NCI-H1092 (cell line): ENCODE measurements around the gene USP31.
A peak's percentile ranks its signal among the peaks of the same experiment; 100 is the strongest.

Experiments
- DNase-seq: peaks from one replicate; lab custom pipeline; 2025; lab: John Stamatoyannopoulos, UW

USP31 gene, protein sequence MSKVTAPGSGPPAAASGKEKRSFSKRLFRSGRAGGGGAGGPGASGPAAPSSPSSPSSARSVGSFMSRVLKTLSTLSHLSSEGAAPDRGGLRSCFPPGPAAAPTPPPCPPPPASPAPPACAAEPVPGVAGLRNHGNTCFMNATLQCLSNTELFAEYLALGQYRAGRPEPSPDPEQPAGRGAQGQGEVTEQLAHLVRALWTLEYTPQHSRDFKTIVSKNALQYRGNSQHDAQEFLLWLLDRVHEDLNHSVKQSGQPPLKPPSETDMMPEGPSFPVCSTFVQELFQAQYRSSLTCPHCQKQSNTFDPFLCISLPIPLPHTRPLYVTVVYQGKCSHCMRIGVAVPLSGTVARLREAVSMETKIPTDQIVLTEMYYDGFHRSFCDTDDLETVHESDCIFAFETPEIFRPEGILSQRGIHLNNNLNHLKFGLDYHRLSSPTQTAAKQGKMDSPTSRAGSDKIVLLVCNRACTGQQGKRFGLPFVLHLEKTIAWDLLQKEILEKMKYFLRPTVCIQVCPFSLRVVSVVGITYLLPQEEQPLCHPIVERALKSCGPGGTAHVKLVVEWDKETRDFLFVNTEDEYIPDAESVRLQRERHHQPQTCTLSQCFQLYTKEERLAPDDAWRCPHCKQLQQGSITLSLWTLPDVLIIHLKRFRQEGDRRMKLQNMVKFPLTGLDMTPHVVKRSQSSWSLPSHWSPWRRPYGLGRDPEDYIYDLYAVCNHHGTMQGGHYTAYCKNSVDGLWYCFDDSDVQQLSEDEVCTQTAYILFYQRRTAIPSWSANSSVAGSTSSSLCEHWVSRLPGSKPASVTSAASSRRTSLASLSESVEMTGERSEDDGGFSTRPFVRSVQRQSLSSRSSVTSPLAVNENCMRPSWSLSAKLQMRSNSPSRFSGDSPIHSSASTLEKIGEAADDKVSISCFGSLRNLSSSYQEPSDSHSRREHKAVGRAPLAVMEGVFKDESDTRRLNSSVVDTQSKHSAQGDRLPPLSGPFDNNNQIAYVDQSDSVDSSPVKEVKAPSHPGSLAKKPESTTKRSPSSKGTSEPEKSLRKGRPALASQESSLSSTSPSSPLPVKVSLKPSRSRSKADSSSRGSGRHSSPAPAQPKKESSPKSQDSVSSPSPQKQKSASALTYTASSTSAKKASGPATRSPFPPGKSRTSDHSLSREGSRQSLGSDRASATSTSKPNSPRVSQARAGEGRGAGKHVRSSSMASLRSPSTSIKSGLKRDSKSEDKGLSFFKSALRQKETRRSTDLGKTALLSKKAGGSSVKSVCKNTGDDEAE (N-terminal part only)

DNA sequence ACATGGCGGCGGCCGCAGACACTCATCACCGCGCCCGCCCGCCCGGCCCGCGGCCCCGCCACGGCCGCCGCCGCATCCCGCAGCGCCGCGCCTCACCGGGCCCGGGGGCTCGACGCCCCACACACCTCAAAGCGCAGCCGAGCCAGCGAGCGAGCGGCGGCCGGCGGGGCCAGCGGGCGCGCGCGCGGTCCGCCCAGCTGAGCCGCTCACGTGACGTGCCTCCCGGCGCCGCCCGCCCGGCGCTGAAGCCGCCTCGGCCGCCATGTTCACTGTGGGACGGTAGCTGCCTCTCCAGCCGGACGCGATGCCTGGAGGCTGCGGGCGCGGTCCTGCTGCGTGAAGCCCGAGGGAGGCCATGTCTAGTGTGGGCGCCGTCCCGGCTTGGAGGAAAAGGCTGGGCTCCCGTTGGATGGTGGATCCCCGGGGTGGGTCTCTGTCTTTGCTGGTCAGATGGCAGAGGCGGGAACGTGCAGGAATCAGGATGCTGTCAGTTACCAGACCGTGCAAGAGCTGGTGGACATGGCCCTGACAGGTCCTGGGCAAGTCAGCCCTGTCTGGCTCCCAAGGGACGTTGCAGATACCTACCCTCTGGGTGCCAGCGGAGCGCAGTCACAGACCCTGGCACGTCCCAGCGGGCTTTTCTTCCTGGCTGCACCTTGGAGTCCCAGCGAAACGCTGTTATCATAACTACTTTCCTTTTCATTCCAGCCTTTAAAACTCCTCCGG is at the start of gene USP31:
TSS of gene USP31 (minus strand) at position 186 of the 726 bp plus-strand sequence. CDS start at position 4, 182 bp downstream.
- peak; percentile 91 for DNase-seq

DNA sequence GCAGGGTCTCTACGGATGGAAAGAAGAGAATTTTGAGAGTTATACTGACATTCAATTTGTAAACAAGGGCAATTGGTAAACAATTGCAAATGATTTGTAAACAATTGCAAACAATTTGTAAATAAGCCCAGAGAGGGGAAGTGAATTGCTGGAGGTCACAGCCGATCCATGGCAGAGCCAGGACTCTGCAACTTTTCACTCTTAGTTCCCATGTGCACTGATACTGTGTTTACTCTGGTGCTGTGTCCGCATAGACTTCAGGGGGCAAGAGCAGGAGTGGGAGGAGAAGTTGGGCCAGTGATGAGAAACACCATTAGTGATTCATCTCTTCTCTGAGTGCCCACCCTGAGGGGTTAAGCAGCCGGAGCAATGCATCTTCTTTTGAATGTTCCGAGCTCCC is 47.3 kb upstream of the USP31 start:
- DNase-seq = no peak

DNA sequence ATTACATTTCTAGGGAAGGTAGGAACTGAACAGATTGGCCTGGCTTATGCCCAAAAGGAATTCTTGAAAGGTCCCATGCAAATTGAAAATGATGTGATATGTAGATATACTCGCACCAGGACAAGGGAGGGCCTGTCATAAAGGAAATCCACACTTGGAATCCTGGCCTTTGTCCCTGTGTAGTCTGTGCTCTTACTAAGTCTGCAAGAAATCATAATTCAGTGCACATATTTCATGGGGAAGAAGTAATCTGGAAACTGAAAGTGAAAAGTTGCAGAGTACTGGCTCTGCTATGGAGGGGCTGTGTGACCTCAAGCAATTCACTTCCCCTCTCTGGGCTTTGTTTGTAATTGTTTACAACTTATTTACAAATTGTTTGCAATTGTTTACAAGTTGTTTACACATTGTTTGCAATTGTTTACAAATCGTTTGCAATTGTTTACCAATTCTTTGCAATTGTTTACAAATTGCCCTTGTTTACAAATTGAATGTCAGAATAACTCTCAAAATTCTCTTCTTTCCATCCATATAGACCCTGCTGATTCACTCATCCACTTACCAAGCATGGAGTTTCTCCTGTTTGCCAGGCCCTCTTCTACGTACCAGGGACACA is 46.2 kb upstream of the USP31 start:
- DNase-seq = no peak

DNA sequence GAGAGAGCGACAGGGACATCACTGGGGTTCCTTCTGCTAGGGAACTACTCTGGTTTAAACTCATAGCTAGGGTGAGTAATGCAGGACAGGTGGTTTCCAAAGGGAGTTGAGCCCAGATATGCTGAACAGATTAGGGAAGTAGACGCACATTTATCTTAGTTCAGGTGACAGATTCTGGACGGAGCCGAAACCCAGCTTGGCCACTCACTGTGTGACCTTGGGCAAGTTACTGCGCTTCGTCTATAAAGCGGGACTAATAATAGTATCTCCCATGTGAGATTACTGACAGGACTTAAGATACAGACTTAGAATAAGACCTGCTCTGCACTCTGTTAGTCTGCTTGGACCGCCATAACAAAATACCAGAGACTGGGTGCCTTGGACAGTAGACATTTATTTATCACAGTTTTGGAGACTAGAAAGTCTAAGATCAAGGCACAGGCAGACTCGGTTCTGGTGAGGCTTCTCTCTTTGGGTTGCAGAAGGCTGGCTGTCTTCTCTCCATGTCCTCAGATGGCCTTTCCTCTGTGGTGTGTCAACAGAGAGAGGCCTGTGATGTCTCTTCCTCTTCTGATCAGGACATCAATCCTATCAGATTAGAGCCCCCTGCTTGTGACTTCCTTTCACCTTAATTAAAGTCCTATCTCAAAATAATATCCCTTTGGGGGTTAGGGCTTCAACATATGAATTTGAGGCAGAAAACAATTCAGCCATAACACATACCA is 45.4 kb upstream of the USP31 start:
- DNase-seq = no peak

DNA sequence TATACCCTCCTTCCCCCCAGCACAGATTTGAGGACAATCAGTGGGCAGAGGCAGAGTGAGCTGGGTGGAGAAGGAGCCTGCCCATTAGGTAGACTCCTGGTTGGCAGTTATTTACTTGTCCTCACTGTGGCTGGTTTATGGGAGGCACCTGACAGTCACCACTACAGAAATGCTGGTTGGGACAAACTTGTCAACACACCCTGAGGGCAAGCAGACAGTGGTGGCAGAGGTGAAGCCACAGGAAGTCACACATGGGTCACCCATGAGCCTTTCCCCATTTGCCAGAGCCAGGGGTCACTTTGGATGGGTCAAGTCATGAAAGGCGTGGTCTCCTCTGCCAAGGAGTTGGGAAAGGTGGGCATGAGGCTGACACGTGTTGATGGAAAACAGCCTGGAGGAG is 39.7 kb upstream of the USP31 start:
- DNase-seq = no peak

DNA sequence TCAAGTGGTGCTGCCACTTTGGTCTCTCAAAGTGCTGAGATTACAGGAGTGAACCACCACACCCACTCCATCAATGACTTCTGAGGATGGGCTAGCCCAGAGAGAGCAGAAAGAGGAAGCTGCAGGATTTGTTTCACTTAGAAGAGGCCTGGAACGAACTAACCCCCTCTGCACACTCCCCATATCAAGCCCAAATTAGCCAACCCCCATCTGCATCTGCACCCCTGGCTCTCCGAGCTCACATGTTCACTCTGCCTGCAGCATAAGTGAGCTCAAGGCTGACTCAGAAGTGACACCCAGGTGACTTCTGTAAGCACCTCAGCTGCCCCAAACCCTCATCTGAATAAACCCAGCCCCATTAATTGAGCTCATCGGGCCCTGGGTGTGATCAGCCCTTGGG is 38.1 kb upstream of the USP31 start:
- no peak for DNase-seq

DNA sequence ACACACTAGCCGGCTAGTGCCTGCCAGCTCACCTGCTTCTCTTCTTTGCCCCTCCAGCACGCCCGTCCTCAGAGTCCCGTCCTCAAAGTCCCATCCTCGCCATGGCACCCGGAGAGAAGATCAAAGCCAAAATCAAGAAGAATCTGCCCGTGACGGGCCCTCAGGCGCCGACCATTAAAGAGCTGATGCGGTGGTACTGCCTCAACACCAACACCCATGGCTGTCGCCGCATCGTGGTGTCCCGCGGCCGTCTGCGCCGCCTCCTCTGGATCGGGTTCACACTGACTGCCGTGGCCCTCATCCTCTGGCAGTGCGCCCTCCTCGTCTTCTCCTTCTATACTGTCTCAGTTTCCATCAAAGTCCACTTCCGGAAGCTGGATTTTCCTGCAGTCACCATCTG is 36.9 kb upstream of the USP31 start:
- DNase-seq = no peak

DNA sequence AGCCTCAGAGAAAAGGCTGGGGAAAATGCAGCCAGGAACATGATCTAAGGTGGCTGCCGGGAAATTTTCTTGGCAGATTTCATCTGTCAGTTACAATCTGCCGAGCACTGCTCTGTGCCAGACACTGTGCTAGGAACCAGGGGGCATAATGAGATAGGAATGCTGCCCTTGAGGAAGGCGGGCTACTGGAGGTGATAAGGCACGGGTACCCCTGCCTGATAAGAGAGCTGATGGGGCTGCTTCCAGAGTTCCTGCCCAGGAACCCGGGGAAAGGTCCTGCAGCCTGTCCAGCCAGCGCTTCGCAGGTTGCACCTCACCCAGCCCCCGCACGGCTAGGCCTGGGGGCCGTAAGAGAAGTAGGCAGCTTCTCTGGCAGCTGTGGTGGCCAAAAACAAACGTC is 36.4 kb upstream of the USP31 start:
- DNase-seq = no peak

DNA sequence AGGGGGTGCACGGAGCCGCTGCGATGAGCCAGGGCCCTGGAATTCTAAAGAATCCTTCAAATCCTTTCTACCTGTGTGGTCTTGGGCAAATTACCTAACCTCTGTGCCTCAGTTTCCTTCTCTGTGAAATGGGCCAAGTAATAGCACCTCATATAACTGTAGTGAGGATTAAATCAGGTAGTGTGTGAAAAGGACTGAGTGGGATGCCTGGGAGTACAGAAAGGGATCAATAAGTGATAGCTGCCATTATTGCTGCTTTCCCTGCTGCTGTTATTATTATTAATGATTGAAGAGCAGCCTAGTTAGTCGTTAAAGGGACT is 34.3 kb upstream of the USP31 start:
- DNase-seq = no peak

DNA sequence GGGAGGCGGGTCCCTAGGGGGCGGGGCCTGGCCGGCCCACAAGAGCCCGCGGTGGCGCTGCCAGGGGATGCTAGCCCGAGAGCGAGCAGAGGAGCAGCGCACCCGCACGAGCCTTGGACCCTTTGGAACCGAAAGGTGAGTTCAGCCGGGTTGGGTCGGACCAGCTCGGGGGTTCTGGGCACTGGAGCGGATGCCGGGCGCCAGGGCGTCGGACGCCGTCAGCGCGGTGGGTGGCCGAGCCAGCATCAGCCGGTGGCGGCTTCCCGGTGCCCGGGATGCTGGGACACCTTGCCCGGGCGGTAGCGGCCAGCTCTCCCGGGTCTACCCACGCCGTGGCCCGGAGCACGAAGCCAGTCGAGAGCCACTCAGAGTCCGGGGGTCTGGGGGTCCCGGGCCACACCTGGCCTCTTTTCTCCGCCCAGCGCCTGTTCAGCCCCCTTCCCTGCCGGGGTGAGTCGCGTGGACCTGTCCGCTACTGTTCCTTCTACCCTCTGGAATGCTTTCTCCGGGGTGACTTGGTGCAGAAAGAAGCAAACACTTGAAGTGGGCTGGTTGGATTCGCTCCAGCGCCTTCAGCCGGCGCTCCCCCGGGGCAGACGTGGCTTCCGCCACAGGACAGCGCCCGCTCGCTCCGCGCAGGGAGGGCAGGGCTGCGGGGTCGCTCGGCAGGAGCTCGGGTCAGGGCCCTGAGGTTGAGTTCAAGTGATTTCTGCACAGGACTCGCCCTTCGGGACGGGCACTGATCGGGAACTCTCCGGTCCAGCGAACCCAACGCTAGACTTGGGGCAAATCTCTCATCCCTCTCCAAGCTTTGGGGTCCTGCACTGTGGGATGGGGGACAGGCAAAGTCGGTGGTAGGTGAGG is 33.7 kb upstream of the USP31 start, which contains the start of gene SCNN1G:
TSS of gene SCNN1G (plus strand) at position 67 of the 864 bp plus-strand sequence. CDS start 3,527 bp downstream, outside the sequence.
- no peak for DNase-seq

DNA sequence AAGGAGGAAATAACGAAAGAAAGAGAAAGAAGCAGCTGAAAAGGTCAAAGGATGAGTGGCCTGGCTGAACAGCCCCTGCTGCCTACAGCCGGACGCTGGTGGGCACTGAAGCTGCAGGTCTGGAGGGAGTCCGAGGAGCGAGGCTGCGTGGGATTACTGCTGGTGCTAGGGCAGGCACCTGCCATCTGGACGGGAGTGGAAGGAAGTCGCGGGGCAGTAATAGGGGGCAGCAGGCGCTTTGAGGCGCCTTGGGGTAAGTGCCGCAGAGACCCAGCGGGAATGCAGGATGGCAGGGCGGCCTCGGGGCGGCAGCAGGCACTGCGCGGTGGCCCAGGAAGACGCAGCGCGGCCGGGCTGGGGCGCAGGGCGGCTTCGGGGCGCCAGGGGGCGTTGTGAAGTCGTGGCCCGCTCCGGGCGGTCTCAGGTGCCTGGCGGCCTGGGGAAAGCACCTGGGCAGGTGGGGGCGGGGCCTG is 33.0 kb upstream of the USP31 start:
- DNase-seq = peak; percentile 65

DNA sequence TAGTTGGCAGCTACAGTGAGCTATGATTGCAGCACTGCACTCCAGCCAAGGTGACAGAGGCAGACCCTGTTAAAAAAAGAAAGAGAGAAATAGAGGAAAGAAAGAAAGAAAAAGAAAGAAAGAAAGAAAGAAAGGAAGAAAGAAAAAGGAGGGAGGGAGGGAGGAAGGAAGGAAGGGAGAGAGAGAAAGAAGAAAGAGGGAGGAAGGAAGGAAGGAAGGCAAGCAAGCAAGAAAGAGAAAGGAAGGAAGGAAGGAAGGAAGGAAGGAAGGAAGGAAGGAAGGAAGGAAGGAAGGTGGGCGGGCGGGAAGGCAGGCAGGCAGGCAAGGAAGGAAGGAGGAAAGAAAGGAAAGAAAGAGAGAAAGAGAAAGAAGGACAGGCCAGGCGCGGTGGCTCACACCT is 32.3 kb upstream of the USP31 start:
- DNase-seq = no peak

DNA sequence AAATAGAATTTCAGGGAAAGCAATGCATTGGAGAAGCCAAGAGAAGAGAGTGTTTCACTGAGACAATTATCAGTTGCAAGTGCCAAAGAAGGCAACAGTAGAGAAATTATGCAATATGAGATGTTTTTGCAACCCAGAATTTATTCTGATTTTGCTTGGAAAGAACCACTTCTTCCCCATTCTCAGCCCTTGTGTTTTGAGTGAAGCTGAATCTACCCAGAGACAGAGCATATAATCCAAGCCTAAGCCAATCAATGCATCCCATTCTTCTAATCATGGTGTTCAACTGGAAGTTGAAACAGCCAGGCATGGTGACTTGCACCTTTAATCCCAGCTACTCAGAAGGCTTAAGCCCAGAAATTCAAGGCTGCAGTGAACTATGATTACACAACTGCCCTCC is 26.4 kb upstream of the USP31 start:
- no peak for DNase-seq

DNA sequence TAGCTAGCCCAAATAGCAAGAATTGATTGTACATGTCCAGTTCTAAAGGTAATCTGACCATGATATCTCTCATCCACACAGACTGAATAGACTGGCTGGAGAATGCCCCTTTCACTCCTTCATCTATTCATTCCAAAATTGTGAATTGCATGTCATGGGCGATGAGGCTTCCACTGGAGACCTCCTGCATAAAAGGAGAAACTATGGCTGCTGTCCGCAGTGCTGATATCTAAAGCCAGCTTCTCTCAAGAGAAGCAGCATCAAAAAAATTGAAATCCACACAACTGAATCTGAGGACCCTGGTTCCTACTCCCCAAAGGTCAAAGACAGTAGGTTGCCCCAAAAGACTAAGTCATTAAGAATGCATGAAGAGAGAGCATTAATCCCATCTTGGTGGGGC is 25.4 kb upstream of the USP31 start:
- DNase-seq = no peak

DNA sequence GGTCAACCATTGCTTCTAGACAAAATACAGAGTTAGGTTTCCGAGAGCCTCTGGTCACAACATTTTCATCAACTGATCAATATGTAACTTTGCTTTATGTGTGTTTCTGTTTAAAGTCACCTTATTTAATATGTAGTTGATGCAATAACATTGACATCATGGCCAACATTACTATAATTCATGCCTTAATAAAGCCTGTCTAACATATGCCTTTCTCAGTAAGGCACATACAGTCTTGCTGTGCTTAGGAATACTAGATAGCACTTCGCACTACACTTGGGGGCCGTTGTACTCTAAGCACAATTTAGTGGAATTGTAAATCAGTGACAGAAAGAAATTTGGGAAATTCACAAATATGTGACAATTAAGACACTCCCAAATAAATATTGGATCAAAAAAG is 23.7 kb upstream of the USP31 start:
- DNase-seq = no peak

DNA sequence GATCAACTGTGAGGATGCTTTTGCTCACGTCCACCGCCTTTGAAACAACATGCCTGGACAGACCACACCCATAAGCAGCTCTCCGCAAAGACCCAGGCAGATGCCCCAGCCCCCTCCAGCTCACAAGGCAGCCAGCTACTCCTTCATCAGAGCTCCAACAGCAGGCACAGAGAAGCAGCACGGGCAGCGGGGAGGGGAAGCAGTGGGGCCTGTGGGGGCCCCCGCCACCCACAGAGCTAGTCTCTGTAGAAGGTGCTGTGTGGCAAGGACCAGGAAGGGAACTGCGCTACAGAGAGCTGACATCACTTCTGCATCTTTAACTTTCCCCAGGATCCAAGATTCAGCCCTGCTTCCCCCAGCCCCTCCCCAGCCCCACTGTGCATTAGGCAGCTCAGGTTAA is 23.3 kb upstream of the USP31 start:
- DNase-seq = no peak

DNA sequence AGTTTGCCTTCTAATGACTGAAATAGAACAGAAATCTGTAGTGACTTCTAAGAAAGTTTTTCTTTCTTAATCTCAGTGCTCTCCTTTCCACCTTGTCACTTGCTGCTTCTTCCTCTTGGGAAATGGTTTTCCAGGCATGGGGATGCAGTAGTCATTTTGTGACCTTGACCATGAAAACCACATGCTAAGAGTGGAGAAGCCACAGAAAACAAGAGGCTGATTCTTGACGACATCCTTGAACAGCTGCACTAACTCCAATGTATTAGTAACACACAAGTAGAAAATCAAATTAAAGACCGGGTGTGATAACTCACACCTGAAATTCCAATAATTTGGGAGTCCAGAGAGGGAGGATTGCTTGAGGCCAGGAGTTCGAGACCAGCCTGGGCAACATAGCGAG is 15.5 kb upstream of the USP31 start:
- no peak for DNase-seq

DNA sequence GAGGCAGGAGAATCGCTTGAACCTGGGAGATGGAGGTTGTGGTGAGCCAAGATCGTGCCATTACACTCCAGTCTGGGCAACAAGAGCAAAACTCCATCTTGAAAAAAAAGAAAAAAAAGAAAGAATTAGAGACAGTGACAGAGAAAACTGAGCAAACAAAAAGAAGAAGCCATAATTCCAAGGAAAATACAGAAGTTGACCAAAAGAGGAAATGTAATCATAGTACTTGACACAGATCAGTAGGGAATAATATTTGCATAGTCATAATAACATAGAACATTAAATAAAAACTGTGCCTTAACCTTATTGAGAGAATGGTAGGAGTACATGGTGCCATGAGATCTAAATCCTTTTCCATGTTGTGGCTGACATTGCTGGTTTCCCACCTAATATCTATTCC is 14.7 kb upstream of the USP31 start:
- no peak for DNase-seq

DNA sequence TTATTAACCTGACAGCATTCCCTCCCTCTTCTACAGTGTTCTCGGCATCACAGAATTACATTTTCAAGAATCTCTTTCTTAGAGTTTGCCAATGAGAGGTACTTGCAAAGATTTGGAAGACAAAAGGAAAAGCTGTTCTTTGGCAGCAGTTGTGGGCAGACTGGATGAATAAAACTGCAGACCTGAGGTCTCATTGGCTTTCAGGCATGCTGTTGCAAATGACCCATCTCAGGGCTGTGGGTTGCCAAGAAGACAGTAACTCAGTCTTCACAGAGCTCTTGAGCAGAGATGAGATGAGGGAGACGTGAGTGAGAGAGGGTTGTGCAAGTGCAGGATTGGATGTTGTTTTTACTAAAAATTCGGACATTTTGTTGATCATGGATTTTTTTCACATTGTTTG is 11.3 kb upstream of the USP31 start:
- DNase-seq = no peak

DNA sequence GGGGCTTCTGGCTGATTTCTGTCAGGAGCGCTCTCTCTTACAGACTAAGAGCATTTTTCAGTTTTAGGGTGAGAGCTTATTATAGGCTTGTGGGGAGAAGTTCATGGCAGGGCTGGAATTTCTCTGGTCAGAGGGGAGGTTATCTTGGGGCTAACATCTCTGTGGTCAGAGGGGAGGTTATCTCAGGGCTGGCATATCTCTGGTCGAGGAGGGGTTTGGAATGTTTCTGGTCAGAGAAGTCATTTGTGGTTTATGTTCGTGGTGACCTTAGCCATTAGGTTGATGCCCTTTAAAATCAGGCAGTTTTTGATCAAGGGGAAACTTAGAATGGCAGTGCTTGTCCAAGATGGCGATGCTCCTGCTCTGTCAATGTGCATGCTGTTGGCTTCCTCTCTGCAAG is 10.8 kb upstream of the USP31 start:
- no peak for DNase-seq
